Trophoblast cell (in vitro differentiated cells and primary cell): ENCODE measurements around the gene LINGO3.
A peak's percentile ranks its signal among the peaks of the same experiment; 100 is the strongest.
"Not testable (repeated sequence)": the region's sequence is repeated elsewhere in the genome, so short reads cannot be mapped to it uniquely, and the experiment has no call there.

Source experiments
- DNase-seq, 2 donors: peaks; one replicate each; pipeline ENCODE4 v3.0.0-alpha.2; 2016
- H2AFZ ChIP-seq: 2 replicates; pipeline ENCODE4 v1.6.1; 2013; ENCODE audit warnings: low read length, moderate library complexity, mild to moderate bottlenecking; ENCODE audit not compliant: insufficient read depth, poor library complexity
- H2AK5ac ChIP-seq: 2 replicates; pipeline ENCODE4 v1.6.1; 2013; ENCODE audit warnings: mild to moderate bottlenecking, low read length
- H2BK120ac ChIP-seq: 2 replicates; pipeline ENCODE4 v1.6.1; 2013; ENCODE audit warnings: low read length, mild to moderate bottlenecking, moderate library complexity; ENCODE audit not compliant: insufficient read depth, poor library complexity
- H2BK12ac ChIP-seq: 2 replicates; pipeline ENCODE4 v1.6.1; 2013; ENCODE audit warnings: mild to moderate bottlenecking, low read length, moderate library complexity
- H2BK5ac ChIP-seq: 2 replicates; pipeline ENCODE4 v1.6.1; 2013; ENCODE audit warnings: low read length, low read depth, moderate library complexity, mild to moderate bottlenecking; ENCODE audit not compliant: poor library complexity
- H3K14ac ChIP-seq: 2 replicates; pipeline ENCODE4 v1.6.1; 2013; ENCODE audit warnings: mild to moderate bottlenecking, low read length
- H3K18ac ChIP-seq: 2 replicates; pipeline ENCODE4 v1.6.1; 2013; ENCODE audit warnings: mild to moderate bottlenecking, low read length
- H3K23ac ChIP-seq: 2 replicates; pipeline ENCODE4 v1.6.1; 2013; ENCODE audit warnings: low read length
- H3K27ac ChIP-seq: 2 replicates; pipeline ENCODE4 v1.5.1; 2013; ENCODE audit warnings: low read depth, mild to moderate bottlenecking, inconsistent platforms, low read length, moderate library complexity
- H3K27me3 ChIP-seq: 2 replicates; pipeline ENCODE4 v1.6.1; 2013; ENCODE audit warnings: inconsistent platforms, mild to moderate bottlenecking, low read length, moderate library complexity; ENCODE audit not compliant: insufficient read depth
- H3K36me3 ChIP-seq, 2 experiments: 1 replicate in 1 of 2; 2 replicates in 1 of 2; pipeline ENCODE4 v1.6.1; 2013; ENCODE audit warnings: low read length in 2 of 2, mild to moderate bottlenecking in 2 of 2, moderate library complexity in 1 of 2; ENCODE audit not compliant: insufficient read depth in 2 of 2, control insufficient read depth in 1 of 2
- H3K4ac ChIP-seq: 2 replicates; pipeline ENCODE4 v1.6.1; 2013; ENCODE audit warnings: low read depth, mild to moderate bottlenecking, low read length, moderate library complexity
- H3K4me1 ChIP-seq, 2 experiments: 1 replicate in 1 of 2; 2 replicates in 1 of 2; pipeline ENCODE4 v1.6.1; 2013; ENCODE audit warnings: low read length in 2 of 2, mild to moderate bottlenecking in 2 of 2, moderate library complexity in 1 of 2; ENCODE audit not compliant: insufficient read depth in 2 of 2, control insufficient read depth in 1 of 2
- H3K4me2 ChIP-seq: 2 replicates; pipeline ENCODE4 v1.6.1; 2013; ENCODE audit warnings: inconsistent platforms, mild to moderate bottlenecking, low read length, moderate library complexity
- H3K4me3 ChIP-seq: 2 replicates; pipeline ENCODE4 v1.5.1; 2013; ENCODE audit warnings: mild to moderate bottlenecking, low read depth, low read length, inconsistent platforms
- H3K79me1 ChIP-seq: one replicate; pipeline ENCODE4 v1.6.1; 2013; ENCODE audit warnings: low read length
- H3K79me2 ChIP-seq: 2 replicates; pipeline ENCODE4 v1.6.1; 2013; ENCODE audit warnings: low read length, mild to moderate bottlenecking; ENCODE audit not compliant: control insufficient read depth, insufficient read depth, poor library complexity
- H3K9ac ChIP-seq: 2 replicates; pipeline ENCODE4 v1.6.1; 2013; ENCODE audit warnings: mild to moderate bottlenecking, low read length
- H3K9me3 ChIP-seq: 2 replicates; pipeline ENCODE4 v1.6.1; 2013; ENCODE audit warnings: low read depth, mild to moderate bottlenecking, control low read depth, inconsistent platforms, low read length; ENCODE audit not compliant: insufficient read depth
- H4K12ac ChIP-seq: 2 replicates; pipeline ENCODE4 v1.6.1; 2013; ENCODE audit warnings: low read depth, mild to moderate bottlenecking, low read length, moderate library complexity
- H4K8ac ChIP-seq: 2 replicates; pipeline ENCODE4 v1.6.1; 2013; ENCODE audit warnings: low read depth, mild to moderate bottlenecking, low read length, moderate library complexity
- H4K91ac ChIP-seq: one replicate; pipeline ENCODE4 v1.6.1; 2013; ENCODE audit warnings: low read depth, mild to moderate bottlenecking, low read length, moderate library complexity
- WGBS: extraction: QIAGEN DNeasy Blood & Tissue Kit; methylation state at CpG from one replicate; pipeline ENCODE4 v1.1.7; 2013; ENCODE audit warnings: missing lambda C conversion rate; ENCODE audit not compliant: insufficient read length, insufficient coverage; ENCODE audit errors: extremely low coverage; 5-methylcytosine and 5-hydroxymethylcytosine counted together

The LINGO3 gene

DNA sequence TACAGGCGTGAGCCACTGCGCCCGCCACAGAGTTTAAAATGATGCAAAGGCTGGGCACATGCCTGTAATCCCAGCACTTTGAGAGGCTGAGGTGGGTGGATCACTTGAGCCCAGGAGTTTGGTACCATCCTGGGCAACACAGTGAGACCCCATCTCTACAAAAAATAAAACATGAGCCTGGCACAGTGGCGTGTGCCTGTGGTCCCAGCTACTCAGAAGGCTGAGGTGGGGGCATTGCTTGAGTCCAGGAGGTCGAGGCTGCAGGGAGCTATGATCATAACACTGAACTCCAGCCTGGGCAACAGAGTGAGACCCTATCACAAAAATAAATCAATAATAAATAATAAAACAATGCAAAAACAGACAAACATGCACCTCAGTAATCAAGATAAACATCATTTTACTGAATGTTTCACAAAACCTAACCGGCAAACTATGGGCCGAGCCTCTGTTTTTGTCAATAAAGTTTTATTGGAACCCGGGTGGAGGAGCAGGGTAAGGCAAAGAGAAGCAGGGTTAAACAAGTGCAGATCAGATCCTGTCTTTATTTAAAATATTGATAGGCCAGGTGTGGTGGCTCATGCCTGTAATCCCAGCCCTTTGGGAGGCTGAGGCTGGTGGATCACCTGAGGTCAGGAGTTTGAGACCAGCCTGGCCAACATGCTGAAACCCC, 24.0 kb downstream of the LINGO3 start:
- H3K4me2 ChIP-seq, result no peak overlapping the region
- peaks cover 14% of the 10 kb centered on the region for H3K27me3 ChIP-seq
- H3K23ac ChIP-seq, result no peak overlapping the region
- no peak overlapping the region for H2BK120ac ChIP-seq
- H4K91ac ChIP-seq, result no peak overlapping the region
- no peak for DNase-seq
- no peaks in the 10 kb centered on the region for H3K79me2 ChIP-seq
- no peak overlapping the region for H3K4me3 ChIP-seq
- no peak overlapping the region for H3K27ac ChIP-seq
- H3K36me3 ChIP-seq, result no peaks in the 10 kb centered on the region
- H3K18ac ChIP-seq, result no peak overlapping the region
- peaks cover 7 to 8% of the 10 kb centered on the region in 2 experiments for H3K4me1 ChIP-seq
- H4K12ac ChIP-seq, result no peak overlapping the region
- no CpG with 5 or more reads among the region's 8 CpGs for WGBS
- peaks cover 3% of the 10 kb centered on the region for H3K79me1 ChIP-seq
- H2AK5ac ChIP-seq, result no peak overlapping the region
- H2BK12ac ChIP-seq, result no peak overlapping the region
- no peak overlapping the region for H4K8ac ChIP-seq
- no peak overlapping the region for H2AFZ ChIP-seq
- H2BK5ac ChIP-seq, result no peak overlapping the region
- no peak overlapping the region for H3K4ac ChIP-seq
- no peak overlapping the region for H3K14ac ChIP-seq
- H3K9ac ChIP-seq, result no peak overlapping the region
- H3K9me3 ChIP-seq, result peaks cover 6% of the 10 kb centered on the region

DNA sequence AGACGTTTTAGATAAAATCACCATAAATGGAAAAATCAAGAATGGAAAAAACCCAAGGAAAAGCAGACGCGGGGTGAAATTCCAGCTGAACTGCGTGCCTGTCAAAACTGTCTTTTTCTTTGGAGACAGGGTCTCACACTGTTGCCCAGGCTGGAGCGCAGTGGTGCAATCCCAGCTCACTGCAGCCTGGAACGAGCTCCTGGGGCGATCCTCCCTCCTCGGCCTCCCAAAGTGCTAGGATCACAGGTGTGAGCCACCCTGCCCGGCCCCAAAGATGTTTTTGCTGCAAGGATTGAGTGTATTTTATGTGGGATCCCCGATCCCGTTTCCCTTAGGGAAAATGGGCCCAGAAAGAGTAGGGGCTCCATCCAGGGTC, 25.1 kb downstream of the LINGO3 start:
- Histone ChIP-seq H3K23ac (no peak overlapping the region), H3K79me2 (no peaks in the 10 kb centered on the region), H4K91ac (no peak overlapping the region), H3K4ac (no peak overlapping the region), H2AK5ac (peak overlapping the region; percentile 32), H3K18ac (no peak overlapping the region), H3K14ac (no peak overlapping the region), H3K4me2 (no peak overlapping the region), H3K4me3 (no peak overlapping the region), H3K4me1 (peaks cover 7 to 8% of the 10 kb centered on the region in 2 experiments), H4K8ac (no peak overlapping the region), H3K79me1 (peaks cover 3% of the 10 kb centered on the region), H2BK12ac (no peak overlapping the region), H2BK5ac (no peak overlapping the region), H4K12ac (no peak overlapping the region), H3K9me3 (no peaks in the 10 kb centered on the region), H3K9ac (no peak overlapping the region), H3K27ac (no peak overlapping the region), H2AFZ (no peak overlapping the region), H3K36me3 (no peaks in the 10 kb centered on the region), H3K27me3 (peaks cover 6% of the 10 kb centered on the region), H2BK120ac (no peak overlapping the region)
- DNase-seq, result no peak
- no CpG with 5 or more reads among the region's 11 CpGs for WGBS

DNA sequence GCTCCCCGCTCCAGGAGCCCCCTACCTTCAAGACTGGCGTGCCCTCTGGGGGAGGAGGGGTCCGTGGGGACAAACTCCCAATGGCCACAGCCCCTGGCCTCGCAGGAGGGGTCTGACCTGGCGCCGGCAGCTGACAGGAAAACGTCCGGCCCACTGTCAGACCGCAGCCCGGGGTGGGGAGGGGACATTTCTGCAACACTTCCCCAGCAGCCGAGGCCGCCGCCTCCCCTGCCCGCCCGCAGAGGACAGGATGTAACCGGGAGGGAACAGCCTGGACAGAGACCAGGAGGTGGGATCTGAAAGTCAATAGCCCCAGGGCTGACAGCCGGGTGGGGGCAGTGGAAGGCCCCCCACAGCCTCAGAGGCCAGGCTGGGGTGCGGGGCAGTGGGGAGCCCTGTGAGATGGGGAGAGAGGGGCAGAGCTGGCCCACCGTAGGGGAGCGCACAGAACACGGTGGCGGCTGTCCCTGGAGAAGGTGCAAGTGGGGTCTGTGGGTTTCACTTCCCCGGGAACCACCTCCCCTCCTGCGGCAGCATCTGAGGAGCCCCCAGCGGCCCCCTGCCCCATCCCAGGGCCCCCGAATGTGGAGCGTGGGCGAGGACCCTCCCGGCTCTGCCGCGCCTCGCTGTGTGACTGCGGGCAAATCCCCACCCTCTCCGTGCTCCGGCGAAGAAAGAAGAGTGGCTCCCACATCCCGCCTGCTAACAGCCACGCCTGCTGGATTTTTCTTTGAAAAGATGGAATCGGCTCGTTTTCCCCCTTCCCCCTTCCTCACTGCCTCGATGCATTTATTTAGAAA, 25.7 kb downstream of the LINGO3 start, which contains the start of gene PEAK3:
Gene PEAK3 (minus strand): TSS at position 114 of the 800 bp plus-strand sequence. CDS start 1,244 bp downstream, outside the sequence.
- Histone ChIP-seq H2BK12ac (no peak within 1 kb of the TSS), H3K4me1 (peaks cover 7 to 8% of the 10 kb centered on the region in 2 experiments), H3K18ac (peak within 1 kb of the TSS; percentile 37), H4K12ac (no peak within 1 kb of the TSS), H3K79me1 (peaks cover 3% of the 10 kb centered on the region), H3K79me2 (no peaks in the 10 kb centered on the region), H3K4me2 (peak within 1 kb of the TSS; percentile 52), H3K9ac (no peak within 1 kb of the TSS), H3K27ac (no peak within 1 kb of the TSS), H3K9me3 (no peaks in the 10 kb centered on the region), H3K27me3 (peaks cover 2% of the 10 kb centered on the region), H3K36me3 (no peaks in the 10 kb centered on the region), H2AK5ac (peak within 1 kb of the TSS; percentile 47), H3K4me3 (no peak within 1 kb of the TSS), H4K91ac (no peak within 1 kb of the TSS), H3K4ac (no peak within 1 kb of the TSS), H3K23ac (no peak within 1 kb of the TSS), H3K14ac (no peak within 1 kb of the TSS), H2BK120ac (no peak within 1 kb of the TSS), H4K8ac (no peak within 1 kb of the TSS), H2AFZ (peak within 1 kb of the TSS; percentile 59), H2BK5ac (no peak within 1 kb of the TSS)
- WGBS, result no CpG with 5 or more reads among the region's 41 CpGs
- peak in 1 of 2 donors; percentile 46 for DNase-seq

DNA sequence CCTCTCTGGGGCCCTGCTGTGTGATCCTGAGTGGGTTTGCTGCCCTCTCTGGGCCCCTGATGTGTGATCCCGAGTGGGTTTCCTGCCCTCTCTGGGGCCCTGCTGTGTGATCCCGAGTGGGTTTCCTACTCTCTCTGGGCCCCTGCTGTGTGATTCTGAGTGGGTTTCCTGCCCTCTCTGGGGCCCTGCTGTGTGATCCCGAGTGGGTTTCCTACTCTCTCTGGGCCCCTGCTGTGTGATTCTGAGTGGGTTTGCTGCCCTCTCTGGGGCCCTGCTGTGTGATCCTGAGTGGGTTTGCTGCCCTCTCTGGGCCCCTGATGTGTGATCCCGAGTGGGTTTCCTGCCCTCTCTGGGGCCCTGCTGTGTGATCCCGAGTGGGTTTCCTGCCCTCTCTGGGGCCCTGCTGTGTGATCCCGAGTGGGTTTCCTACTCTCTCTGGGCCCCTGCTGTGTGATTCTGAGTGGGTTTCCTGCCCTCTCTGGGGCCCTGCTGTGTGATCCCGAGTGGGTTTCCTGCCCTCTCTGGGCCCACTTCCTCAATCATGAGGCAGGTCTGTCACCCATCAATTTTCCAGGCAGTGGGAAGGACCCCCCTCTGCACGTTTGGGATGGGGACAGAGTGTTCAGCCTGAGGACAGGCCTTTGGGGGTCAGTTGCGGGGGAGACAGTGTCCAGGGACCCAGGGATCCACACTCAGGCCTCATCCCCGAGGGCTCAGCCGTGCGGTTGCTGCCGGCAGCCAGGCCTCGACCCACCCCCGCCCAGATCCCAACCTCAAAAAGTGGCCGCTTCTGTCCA, 26.5 kb downstream of the LINGO3 start:
- H4K91ac ChIP-seq, H3K79me2 ChIP-seq, H3K9me3 ChIP-seq, H3K4me3 ChIP-seq, H3K27me3 ChIP-seq, H2BK5ac ChIP-seq, H3K79me1 ChIP-seq, H3K14ac ChIP-seq, H3K27ac ChIP-seq, H2BK120ac ChIP-seq, H3K36me3 ChIP-seq, H2BK12ac ChIP-seq, DNase-seq, H3K4ac ChIP-seq, H3K23ac ChIP-seq, H3K9ac ChIP-seq, H3K4me1 ChIP-seq, H4K8ac ChIP-seq, H4K12ac ChIP-seq: not testable (repeated sequence)
- H2AK5ac ChIP-seq, result peak overlapping the region; percentile 47
- no CpG with 5 or more reads among the region's 16 CpGs for WGBS
- H2AFZ ChIP-seq, result peak overlapping the region; percentile 59
- peak overlapping the region; percentile 52 for H3K4me2 ChIP-seq
- H3K18ac ChIP-seq, result peak overlapping the region; percentile 21
